DMS114 treated with DMSO at 0.1 percent for 48 hours (cell line): ENCODE results near the gene DNAJC1.
"Not testable (repeated sequence)": the region's sequence is repeated elsewhere in the genome, so short reads cannot be mapped to it uniquely, and the experiment has no call there.

Experiments
- DNase-seq: peaks from one replicate; lab custom pipeline; 2025; ENCODE audit not compliant: unreplicated experiment; lab: John Stamatoyannopoulos, UW

Gene DNAJC1

GRCh38 chr10:21733710-21734109 is 269.8 kb downstream of the DNAJC1 start:
- no peak for DNase-seq

- peak; percentile 66 for DNase-seq
These were observed 271.3 kb downstream of the DNAJC1 start for GRCh38 chr10:21732067-21732772.

GRCh38 chr10:21728618-21729017 is 274.9 kb downstream of the DNAJC1 start:
- no peak for DNase-seq

GRCh38 chr10:21727452-21728168 is 275.9 kb downstream of the DNAJC1 start:
- DNase-seq = no peak

GRCh38 chr10:21726601-21727225 is 276.8 kb downstream of the DNAJC1 start:
- no peak for DNase-seq

GRCh38 chr10:21724687-21725367 is 278.7 kb downstream of the DNAJC1 start:
- DNase-seq = peak; percentile 42

GRCh38 chr10:21724020-21724589 is 279.4 kb downstream of the DNAJC1 start:
- DNase-seq = no peak

GRCh38 chr10:21722209-21722608 is 281.3 kb downstream of the DNAJC1 start:
- DNase-seq = no peak

GRCh38 chr10:21721000-21721665 is 282.4 kb downstream of the DNAJC1 start:
- DNase-seq = no peak

GRCh38 chr10:21720090-21720489 is 283.4 kb downstream of the DNAJC1 start:
- DNase-seq = no peak

- DNase-seq = no peak
These were observed 284.0 kb downstream of the DNAJC1 start for GRCh38 chr10:21719502-21719901.

- DNase-seq = not testable (repeated sequence)
These were observed 286.0 kb downstream of the DNAJC1 start for GRCh38 chr10:21717437-21718054.

- DNase-seq = no peak
These were observed 287.9 kb downstream of the DNAJC1 start for GRCh38 chr10:21715531-21716195.

GRCh38 chr10:21712975-21713374 is 290.6 kb downstream of the DNAJC1 start:
- no peak for DNase-seq

GRCh38 chr10:21707498-21707897 is 296.0 kb downstream of the DNAJC1 start:
- DNase-seq = no peak
